ENCODE data around the gene AZU1. TPM values are rescaled to one million over a fixed set of nuclear protein-coding genes. Genes with fewer than 3 reads are reported as not detected.

The AZU1 gene
- polyA plus RNA-seq, 3 donors, result 2.7 to 5.7 (median 4.3) TPM

- Histone ChIP-seq H3K36me3 (replicated peaks in 1 of 2; ENCODE audit: control insufficient read depth in 1 of 2, insufficient read depth in 2 of 2, low read length in 2 of 2) (no peaks in the 10 kb centered on the region), H3K27me3 (ENCODE audit: control insufficient read depth in 2 of 2, insufficient read depth in 2 of 2, low read length in 2 of 2) (no peaks in the 10 kb centered on the region), H3K4me1 (ENCODE audit: control insufficient read depth in 1 of 2, insufficient read depth in 2 of 2, low read length in 2 of 2) (peaks cover 25 to 27% of the 10 kb centered on the region in 2 donors), H3K4me2 (replicated peaks; ENCODE audit: extremely low read depth, low read length, poor library complexity, severe bottlenecking) (no peak overlapping the region), H4K20me1 (ENCODE audit: insufficient read depth, low read length) (peaks cover 10% of the 10 kb centered on the region), H3K9me3 (replicated peaks in 1 of 2; ENCODE audit: control insufficient read depth in 1 of 2, insufficient read depth in 1 of 2, low read length in 2 of 2) (no peaks in the 10 kb centered on the region), H3K4me3 (replicated peaks in 1 of 3; ENCODE audit: low read depth in 2 of 3, low read length in 3 of 3) (no peak overlapping the region), H3K79me2 (ENCODE audit: insufficient read depth, low read length) (peaks cover 16% of the 10 kb centered on the region), H3K27ac (ENCODE audit: low read depth in 1 of 2, low read length in 2 of 2) (no peak overlapping the region), H2AFZ (ENCODE audit: insufficient read depth, low read depth, low read length, poor library complexity, severe bottlenecking) (no peak overlapping the region), H3K9ac (ENCODE audit: insufficient read depth, low read length, poor library complexity, severe bottlenecking) (no peak overlapping the region)
- H3K4me3 Mint-ChIP-seq, result no peak overlapping the region
- intact Hi-C loops (cut with micrococcal nuclease), result no loop called here
- H3K27ac Mint-ChIP-seq, result no peak overlapping the region
- H3K36me3 Mint-ChIP-seq, result peaks cover 0 to 2% of the 10 kb centered on the region in 2 donors
- peaks cover 15% of the 10 kb centered on the region for H3K4me1 Mint-ChIP-seq
- WGBS (ENCODE audit: insufficient coverage), result 92% methylated on average over 2 of the region's 12 CpGs
- H3K9me3 Mint-ChIP-seq, result peaks cover 0 to 2% (median 0%) of the 10 kb centered on the region in 7 donors
- DNase-seq, result no peak
- TF ChIP-seq CTCF (IDR thresholded peaks at IDR 0.05), result no peak
- H3K27me3 Mint-ChIP-seq (ENCODE audit: low read depth in 3 of 3), result peaks cover 4 to 6% (median 5%) of the 10 kb centered on the region in 3 donors
These were observed 33.8 kb upstream of the AZU1 start for GRCh38 chr19:793806-794205.

GRCh38 chr19:795073-795611 is 32.5 kb upstream of the AZU1 start:
- peaks cover 0 to 3% (median 1%) of the 10 kb centered on the region in 3 donors for H3K27me3 Mint-ChIP-seq (ENCODE audit: low read depth in 3 of 3)
- no peak for DNase-seq
- Histone ChIP-seq H3K27ac (ENCODE audit: low read depth in 1 of 2, low read length in 2 of 2) (no peak overlapping the region), H2AFZ (ENCODE audit: insufficient read depth, low read depth, low read length, poor library complexity, severe bottlenecking) (no peak overlapping the region), H4K20me1 (ENCODE audit: insufficient read depth, low read length) (peaks cover 23% of the 10 kb centered on the region), H3K79me2 (ENCODE audit: insufficient read depth, low read length) (peaks cover 29% of the 10 kb centered on the region), H3K4me3 (replicated peaks in 1 of 3; ENCODE audit: low read depth in 2 of 3, low read length in 3 of 3) (no peak overlapping the region), H3K4me1 (ENCODE audit: control insufficient read depth in 1 of 2, insufficient read depth in 2 of 2, low read length in 2 of 2) (peaks cover 26 to 29% of the 10 kb centered on the region in 2 donors), H3K36me3 (replicated peaks in 1 of 2; ENCODE audit: control insufficient read depth in 1 of 2, insufficient read depth in 2 of 2, low read length in 2 of 2) (peaks cover 1% of the 10 kb centered on the region in 2 donors), H3K4me2 (replicated peaks; ENCODE audit: extremely low read depth, low read length, poor library complexity, severe bottlenecking) (no peak overlapping the region), H3K27me3 (ENCODE audit: control insufficient read depth in 2 of 2, insufficient read depth in 2 of 2, low read length in 2 of 2) (no peaks in the 10 kb centered on the region), H3K9ac (ENCODE audit: insufficient read depth, low read length, poor library complexity, severe bottlenecking) (no peak overlapping the region), H3K9me3 (replicated peaks in 1 of 2; ENCODE audit: control insufficient read depth in 1 of 2, insufficient read depth in 1 of 2, low read length in 2 of 2) (no peaks in the 10 kb centered on the region)
- H3K27ac Mint-ChIP-seq, result peak overlapping the region in 1 of 7 donors; percentile 8
- H3K4me1 Mint-ChIP-seq, result peaks cover 17% of the 10 kb centered on the region
- no peak overlapping the region for H3K4me3 Mint-ChIP-seq
- peaks cover 0 to 1% (median 0%) of the 10 kb centered on the region in 7 donors for H3K9me3 Mint-ChIP-seq
- TF ChIP-seq CTCF (IDR thresholded peaks at IDR 0.05), result no peak
- 97% methylated on average over 19 of the region's 28 CpGs for WGBS (ENCODE audit: insufficient coverage)
- intact Hi-C loops (cut with micrococcal nuclease), result loop anchor here in 1 of 2 donors (5.0 kb wide), 1 partner anchor 133 kb away; the partner anchor contains the start of gene RNF126
- H3K36me3 Mint-ChIP-seq, result peaks cover 2 to 6% of the 10 kb centered on the region in 2 donors
